ENCODE results near the gene NOX3.
"Not testable (repeated sequence)": the region's sequence is repeated elsewhere in the genome, so short reads cannot be mapped to it uniquely, and the experiment has no call there.

NOX3 gene

GRCh38 chr6:155455766-155456165, at the start of gene NOX3:
TSS of gene NOX3 (minus strand) at chr6:155455839. CDS start at chr6:155455800, 39 bp downstream.
- DNase-seq, result no peak

GRCh38 chr6:155504848-155505607, 49.4 kb upstream of the NOX3 start:
- DNase-seq, result no peak

- DNase-seq, result no peak
Measured at GRCh38 chr6:155502393-155502792, 46.8 kb upstream of the NOX3 start.

- DNase-seq, result no peak
Measured at GRCh38 chr6:155499574-155499973, 43.9 kb upstream of the NOX3 start.

DNA sequence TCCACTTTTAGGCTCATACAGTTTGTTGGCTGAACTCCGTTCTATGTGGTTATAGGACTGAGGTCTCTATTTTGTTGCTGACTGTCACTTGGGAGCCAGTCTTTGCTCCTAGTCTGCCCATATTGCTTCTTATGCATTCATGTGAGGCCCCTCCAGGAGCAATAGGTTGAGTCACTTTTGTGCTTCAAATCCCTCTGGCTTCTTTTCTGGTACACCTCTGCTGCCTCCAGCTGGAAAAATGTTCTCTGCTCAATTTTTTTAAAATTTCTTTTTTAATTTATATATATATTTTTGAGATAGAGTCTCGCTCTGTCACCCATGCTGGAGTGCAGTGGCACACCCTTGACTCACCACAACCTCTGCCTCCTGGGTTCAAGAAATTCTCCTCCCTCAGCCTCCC, 42.7 kb upstream of the NOX3 start:
- no peak for DNase-seq

GRCh38 chr6:155497273-155497672, 41.6 kb upstream of the NOX3 start:
- DNase-seq, result no peak

- DNase-seq, result no peak
Measured at GRCh38 chr6:155495011-155495768, 39.6 kb upstream of the NOX3 start.

DNA sequence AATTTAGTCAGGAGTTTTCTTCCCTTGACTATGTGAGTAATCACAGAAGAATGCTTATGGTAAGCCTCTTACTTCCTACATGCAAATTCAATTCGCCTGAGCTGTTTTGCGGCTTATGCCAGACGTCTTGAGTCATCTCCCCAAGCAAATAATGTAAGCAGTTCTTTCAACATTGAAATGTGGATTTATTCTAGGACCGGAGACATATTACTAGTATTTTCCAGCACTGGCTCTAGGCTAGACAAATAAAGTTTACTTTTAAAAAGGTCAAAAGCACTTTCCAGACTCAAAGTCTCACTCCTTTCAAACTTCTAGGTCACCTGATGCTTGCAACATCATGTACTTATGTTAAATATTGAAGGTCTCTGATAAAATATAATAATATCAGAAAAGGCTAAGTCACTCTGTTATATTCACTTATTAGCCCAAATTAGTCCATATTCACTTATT, 38.1 kb upstream of the NOX3 start:
- DNase-seq, result no peak

DNA sequence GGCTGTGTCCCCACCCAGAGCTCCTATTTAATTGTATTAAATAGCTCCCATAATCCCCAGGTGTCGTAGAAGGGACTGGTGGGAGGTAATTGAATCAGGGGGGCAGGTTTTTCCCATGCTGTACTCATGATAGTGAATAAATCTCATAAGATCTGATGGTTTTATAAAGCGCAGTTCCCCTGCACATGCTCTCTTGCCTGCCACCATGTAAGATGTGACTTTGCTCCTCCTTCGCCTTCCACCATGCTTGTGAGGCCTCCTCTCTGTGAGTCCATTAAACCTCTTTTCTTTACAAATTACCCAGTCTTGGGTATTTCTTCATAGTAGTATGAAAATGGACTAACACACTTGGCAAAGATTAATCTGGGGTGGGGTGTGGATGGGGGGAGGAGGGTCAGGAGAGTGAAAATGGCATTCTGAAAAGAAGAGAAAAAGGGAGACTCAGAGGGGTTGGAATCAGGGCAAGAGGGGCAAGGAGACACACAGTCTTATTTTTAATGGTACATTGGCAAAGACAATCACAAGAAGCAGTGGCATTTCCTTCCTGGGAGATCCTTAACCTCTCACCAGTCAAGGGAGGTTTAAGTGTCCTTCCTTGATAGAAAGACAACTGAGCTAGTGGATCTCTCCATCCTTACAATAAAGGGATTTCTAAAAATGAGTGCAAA, 37.5 kb upstream of the NOX3 start:
- DNase-seq, result no peak

DNA sequence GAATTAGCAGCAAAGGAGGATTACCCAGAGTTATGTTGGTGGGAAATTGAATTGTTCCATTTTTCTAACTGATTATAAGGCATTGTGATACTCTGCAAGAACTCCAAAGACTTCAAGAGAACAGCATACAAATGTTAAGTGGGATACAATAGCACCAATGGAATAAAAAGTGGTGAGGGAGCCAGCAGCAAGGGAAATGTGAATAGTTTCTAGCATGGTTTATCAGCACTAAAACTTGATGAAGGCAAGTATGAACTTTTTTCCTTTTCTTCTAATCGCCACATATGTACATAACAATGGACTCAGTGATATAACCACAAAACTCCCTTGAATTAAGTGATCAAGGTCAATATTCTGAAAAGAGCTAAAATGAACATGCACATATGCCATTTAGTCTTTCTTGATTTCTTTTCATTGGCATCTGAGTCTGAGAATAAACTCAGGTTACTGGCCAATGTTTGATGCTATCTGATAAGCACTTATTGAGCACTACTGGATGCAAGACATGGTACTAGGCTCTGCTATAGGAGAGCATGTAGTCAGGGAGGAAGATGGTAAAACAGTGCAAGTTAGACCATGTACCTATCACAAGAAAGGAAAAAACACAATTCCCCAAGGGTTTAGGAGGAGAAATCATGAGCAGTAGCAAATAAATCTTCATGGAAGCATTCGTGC, 36.6 kb upstream of the NOX3 start:
- no peak for DNase-seq

GRCh38 chr6:155491421-155491820, 35.8 kb upstream of the NOX3 start:
- DNase-seq, result no peak

DNA sequence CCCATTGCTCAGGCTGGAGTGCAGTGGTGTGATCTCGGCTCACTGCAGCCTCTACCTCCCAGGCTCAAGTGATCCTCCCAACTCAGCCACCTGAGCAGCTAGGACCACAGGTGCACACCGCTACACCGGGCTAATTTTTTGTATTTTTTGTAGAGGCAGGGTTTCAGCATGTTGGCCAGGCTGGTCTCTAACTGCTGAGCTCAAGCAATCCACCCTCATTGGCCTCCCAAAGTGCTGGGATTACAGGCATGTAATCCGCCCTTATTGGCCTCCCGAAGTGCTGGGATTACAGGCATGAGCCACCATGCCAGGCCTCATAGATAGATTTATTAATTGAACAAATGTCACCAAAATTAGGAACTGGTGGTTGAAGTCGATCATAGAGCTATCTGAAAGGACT, 32.6 kb upstream of the NOX3 start:
- DNase-seq, result not testable (repeated sequence)

GRCh38 chr6:155487371-155488130, 31.9 kb upstream of the NOX3 start:
- DNase-seq, result no peak

DNA sequence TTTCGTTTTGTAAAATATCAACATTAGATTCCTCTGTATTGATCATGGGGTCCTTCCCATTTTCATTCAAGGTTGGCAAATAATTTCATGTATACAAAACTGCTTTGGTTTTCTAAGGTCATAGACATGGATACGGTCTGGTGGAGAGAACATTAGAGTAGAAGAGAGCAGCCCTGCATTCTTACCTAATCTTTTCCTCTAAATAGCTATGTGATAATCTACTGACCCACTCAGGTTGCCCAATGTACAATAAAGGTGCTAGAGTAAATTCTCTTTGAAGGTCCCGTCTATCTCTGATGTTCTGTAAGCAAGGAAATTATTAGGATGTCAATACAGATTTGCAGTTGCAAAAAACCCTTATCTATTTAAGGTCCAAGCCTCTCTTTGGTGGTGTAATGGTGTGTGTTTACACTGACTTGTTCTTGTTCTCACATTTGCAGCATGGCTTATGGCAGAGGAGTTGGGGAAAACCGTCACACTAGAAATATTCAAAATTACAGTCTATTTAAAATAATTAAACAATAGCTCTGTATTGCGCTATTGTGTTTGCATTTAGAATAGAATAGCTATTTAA, 31.2 kb upstream of the NOX3 start:
- no peak for DNase-seq

DNA sequence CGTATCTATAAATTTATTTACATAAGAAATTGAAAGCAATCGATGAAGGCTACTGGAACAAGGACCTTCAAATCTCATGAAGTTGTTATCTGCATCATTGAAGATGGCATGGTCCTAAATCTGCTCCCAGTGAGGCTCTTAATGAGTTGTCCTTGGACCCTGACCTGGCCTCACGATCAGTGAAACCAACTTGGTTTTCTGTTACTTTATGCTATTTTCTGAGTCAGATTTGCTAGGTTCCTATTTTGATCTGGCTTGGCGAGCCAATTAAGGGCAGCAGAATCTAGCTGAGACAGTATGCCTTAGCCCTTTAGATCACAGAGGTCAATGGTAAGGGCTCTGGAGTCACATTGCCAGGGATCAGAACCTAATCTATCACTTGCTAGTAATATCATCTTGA, 30.1 kb upstream of the NOX3 start:
- DNase-seq, result no peak

DNA sequence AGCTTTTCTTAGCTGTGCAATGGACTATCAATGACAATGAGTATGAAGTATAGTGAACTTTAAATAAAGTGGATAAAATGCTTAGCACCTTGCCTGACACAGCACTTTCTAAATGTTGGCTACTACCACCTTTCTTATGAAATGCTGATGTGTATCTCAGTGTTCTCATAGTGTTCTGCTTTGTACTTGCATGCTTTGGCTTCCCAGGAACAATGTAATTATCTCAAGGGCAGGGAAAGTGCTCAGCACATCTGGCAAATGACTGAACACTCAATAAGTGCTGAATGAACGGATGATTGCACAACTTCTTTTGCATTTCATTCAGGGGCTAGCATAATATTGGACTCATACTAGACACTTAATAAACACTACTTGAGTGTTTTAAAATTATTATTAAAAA, 28.2 kb upstream of the NOX3 start:
- no peak for DNase-seq

DNA sequence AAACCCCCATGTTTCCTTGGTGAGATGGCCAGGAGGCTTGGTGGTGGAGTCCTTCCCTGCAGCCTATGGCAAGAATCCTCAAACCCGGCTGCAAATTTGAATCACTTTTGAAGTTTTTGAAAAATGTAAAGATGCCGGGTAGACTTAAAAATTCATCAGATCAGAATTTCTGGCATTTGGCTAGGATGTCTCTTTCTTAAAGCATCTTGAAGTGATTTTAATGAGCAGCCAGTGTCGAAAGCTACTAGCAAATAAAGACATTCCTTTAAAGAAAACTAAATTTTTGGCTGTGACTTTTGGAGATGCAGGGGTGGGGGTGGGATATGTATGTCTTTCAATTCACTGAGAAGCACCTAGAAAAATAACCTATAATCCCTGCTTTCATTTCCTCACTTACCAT, 25.6 kb upstream of the NOX3 start:
- DNase-seq, result no peak

DNA sequence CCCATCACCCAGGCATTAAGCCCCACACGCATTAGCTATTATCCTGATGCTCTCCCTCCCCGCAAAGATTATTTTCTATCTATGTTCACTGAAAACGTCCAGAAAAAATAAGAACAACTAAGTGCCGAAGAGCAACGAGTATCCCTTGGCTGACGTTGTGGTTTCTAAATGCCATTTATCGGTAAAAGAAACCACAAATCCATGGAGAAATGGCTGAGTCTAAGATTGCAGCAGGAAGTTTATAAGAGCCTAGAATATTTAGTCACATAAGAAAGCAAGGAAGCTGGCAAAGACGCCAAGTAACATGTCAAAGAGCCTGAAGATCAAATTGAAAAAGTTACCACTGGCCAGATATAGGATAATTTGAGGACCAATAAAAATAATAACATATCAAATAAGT, 18.1 kb upstream of the NOX3 start:
- no peak for DNase-seq

GRCh38 chr6:155472886-155473285, 17.2 kb upstream of the NOX3 start:
- DNase-seq, result no peak

DNA sequence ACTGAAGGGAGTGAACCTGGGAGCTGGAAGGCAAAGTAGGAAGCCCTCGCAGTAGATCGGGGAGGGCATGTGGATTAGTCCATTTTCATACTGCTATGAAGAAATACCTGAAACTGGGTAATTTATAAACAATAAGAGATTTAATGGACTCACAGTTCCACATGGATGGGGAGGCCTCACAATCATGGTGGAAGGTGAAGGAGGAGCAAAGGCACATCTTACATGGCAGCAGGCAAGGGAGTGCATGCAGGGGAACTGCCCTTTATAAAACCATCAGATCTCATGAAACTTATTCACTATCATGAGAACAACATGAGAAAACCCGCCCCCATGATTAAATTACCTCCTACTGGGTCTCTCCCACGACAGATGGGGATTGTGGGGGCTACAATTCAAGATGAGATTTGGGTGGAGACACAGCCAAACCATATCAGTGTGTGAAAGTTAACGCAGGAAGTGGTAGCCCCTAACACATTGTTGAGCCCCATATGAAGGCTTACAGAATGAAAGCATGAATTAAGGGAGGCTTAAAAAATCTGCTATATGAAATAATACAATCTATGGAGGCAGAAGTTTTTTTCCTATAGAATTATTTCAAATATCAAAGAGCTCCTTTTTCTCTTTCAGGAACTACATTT, 15.5 kb upstream of the NOX3 start:
- DNase-seq, result not testable (repeated sequence)

DNA sequence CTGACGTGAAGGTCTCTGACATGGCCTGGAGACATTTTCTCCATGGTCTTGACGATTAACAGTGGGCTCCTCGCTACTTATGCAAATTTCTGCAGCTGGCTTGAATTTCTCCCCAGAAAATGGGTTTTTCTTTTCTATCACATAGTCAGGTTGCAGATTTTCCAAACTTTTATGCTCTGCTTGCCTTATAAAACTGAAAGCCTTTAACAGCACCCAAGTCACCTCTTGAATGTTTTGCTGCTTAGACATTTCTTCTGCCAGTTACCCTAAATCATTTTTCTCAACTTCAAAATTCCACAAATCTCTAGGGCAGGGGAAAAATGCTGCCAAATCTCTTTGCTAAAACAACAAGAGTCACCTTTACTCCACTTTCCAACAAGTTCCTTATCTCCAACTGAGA, 12.9 kb upstream of the NOX3 start:
- not testable (repeated sequence) for DNase-seq

DNA sequence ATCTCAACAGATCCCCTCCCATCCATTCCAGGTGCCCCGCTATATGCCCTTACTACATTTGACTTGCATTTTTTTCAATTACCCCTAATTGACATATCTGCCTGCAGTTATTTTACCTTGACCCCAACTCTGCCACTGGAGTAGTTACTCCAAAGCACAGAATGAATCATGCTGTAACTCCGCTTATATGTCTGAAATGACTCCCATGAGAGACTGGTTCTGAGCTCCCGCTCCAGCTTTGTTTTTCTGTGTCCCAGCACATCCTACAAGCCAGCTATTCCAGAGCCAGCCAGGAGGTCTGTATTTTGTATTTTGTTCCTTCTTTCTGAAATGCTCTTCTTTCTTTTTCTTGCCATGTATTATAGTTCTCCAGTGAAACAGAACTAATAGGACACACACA, 10.9 kb upstream of the NOX3 start:
- no peak for DNase-seq

Measured in activated effector memory CD4-positive, alpha-beta T cell treated with Interleukin-2 at 50 U/mL for 16 hours (primary cell).